Hepatocyte (in vitro differentiated cells): ENCODE results near the gene TENT5A.
"Not testable (repeated sequence)": the region's sequence is repeated elsewhere in the genome, so short reads cannot be mapped to it uniquely, and the experiment has no call there.

Experiments used
- EZH2 ChIP-seq: fragments of 200-600 bp; sonication (generic); IDR thresholded peaks from 2 replicates; pipeline ENCODE4 v1.6.1; 2016; ENCODE audit warnings: antibody characterized with exemption, mild to moderate bottlenecking, borderline replicate concordance
- TF ChIP-seq, protein P1 (sequence below): fragments of 200-600 bp; sonication (generic); IDR thresholded peaks from 2 replicates; pipeline ENCODE4 v1.5.1; 2016; ENCODE audit warnings: antibody characterized with exemption, mild to moderate bottlenecking; ENCODE audit not compliant: poor library complexity

DNA sequence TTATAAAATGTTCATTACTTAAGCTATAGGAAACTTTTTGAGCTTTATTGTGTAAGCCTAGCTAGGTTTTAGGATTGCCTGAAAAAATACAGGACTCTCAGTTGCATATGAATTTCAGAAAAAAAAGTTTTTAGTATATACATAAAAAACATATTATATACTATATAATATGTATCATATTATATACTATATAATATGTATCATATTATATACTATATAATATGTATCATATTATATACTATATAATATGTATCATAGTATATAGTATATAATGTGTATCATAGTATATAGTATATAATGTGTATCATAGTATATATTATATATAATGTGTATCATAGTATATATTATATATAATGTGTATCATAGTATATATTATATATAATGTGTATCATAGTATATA is 11.9 kb downstream of the TENT5A start:
- TF ChIP-seq, protein P1, sequence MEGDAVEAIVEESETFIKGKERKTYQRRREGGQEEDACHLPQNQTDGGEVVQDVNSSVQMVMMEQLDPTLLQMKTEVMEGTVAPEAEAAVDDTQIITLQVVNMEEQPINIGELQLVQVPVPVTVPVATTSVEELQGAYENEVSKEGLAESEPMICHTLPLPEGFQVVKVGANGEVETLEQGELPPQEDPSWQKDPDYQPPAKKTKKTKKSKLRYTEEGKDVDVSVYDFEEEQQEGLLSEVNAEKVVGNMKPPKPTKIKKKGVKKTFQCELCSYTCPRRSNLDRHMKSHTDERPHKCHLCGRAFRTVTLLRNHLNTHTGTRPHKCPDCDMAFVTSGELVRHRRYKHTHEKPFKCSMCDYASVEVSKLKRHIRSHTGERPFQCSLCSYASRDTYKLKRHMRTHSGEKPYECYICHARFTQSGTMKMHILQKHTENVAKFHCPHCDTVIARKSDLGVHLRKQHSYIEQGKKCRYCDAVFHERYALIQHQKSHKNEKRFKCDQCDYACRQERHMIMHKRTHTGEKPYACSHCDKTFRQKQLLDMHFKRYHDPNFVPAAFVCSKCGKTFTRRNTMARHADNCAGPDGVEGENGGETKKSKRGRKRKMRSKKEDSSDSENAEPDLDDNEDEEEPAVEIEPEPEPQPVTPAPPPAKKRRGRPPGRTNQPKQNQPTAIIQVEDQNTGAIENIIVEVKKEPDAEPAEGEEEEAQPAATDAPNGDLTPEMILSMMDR, result not testable (repeated sequence)
- not testable (repeated sequence) for TF ChIP-seq EZH2
